HG03469 (cell line): ENCODE results near the gene ASMTL.
"Not testable (repeated sequence)": the region's sequence is repeated elsewhere in the genome, so short reads cannot be mapped to it uniquely, and the experiment has no call there.

Source experiments
- ATAC-seq: cut with Tn5 transposase; IDR thresholded peaks from one replicate; pipeline ENCODE4 v1.9.1; 2021; ENCODE audit warnings: mild to moderate bottlenecking, moderate library complexity, moderate number of reproducible peaks; ENCODE audit not compliant: unreplicated experiment

The ASMTL gene

GRCh38 chrX:1462596-1463251, 10.0 kb upstream of the ASMTL start:
- ATAC-seq: no peak

DNA sequence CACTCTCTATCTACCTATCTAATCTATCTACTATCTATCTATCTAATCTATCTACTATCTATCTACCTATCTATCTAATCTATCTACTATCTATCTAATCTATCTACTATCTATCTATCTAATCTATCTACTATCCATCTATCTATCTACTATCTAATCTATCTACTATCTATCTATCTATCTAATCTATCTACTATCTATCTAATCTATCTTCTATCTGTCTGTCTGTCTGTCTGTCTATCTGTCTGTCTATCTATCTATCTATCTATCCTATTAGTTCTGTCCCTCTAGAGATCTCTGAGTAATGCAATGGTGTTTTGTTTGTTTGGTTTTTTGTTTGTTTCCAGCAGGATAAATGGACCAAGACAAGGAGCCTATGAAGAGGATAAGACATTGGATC, 9.4 kb upstream of the ASMTL start:
- no peak for ATAC-seq

- no peak for ATAC-seq
Observed at GRCh38 chrX:1455948-1456280, 3.2 kb upstream of the ASMTL start.

- ATAC-seq: peak; percentile 49
Observed at GRCh38 chrX:1453951-1454785, 1.5 kb upstream of the ASMTL start.

GRCh38 chrX:1453395-1453783, 680 bp upstream of the ASMTL start:
- ATAC-seq: no peak

- no peak for ATAC-seq
Observed at GRCh38 chrX:1451661-1452515, 821 bp downstream of the ASMTL start.

DNA sequence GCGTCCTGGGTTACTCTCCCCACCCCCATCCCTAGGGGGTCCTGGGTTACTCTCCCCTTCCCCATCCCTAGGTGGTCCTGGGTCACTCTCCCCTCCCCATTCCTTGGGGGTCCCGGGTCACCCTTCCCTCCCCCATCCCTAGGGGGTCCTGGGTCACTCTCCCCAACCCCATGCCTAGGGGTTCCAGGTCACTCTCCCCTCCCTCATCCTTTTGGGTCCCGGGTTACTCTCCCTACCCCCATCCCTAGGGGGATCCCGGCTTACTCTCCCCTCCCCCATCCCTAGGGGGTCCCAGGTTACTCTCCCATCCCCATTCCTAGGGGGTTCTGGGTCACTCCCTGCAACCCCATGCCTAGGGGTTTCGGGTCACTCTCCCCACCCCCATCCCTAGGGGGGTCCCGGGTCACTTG, 1.5 kb downstream of the ASMTL start:
- no peak for ATAC-seq

GRCh38 chrX:1450361-1451161, 2.1 kb downstream of the ASMTL start:
- no peak for ATAC-seq

GRCh38 chrX:1449823-1450149, 2.9 kb downstream of the ASMTL start:
- ATAC-seq: no peak

GRCh38 chrX:1449036-1449822, 3.5 kb downstream of the ASMTL start:
- no peak for ATAC-seq

- not testable (repeated sequence) for ATAC-seq
Observed at GRCh38 chrX:1448573-1449001, 4.1 kb downstream of the ASMTL start.

GRCh38 chrX:1447969-1448572, 4.6 kb downstream of the ASMTL start:
- not testable (repeated sequence) for ATAC-seq

GRCh38 chrX:1446984-1447968, 5.4 kb downstream of the ASMTL start:
- ATAC-seq: not testable (repeated sequence)

- no peak for ATAC-seq
Observed at GRCh38 chrX:1444561-1445500, 7.9 kb downstream of the ASMTL start.

GRCh38 chrX:1443496-1444075, 9.1 kb downstream of the ASMTL start:
- ATAC-seq: no peak

- no peak for ATAC-seq
Observed at GRCh38 chrX:1442724-1443367, 9.9 kb downstream of the ASMTL start.
